B cell (primary cell): ENCODE measurements around the gene SLC13A3. TPM values are rescaled to one million over a fixed set of nuclear protein-coding genes. Genes with fewer than 3 reads are reported as not detected.

Experiments used
- ATAC-seq: fragments of 200-7000 bp; cut with Tn5 transposase; one replicate; pipeline ENCODE4 v1.10.0; 2021; ENCODE audit warnings: low read depth, mild to moderate bottlenecking, moderate number of reproducible peaks, moderate library complexity
- CTCF ChIA-PET: fragments of 350-600 bp; sonication (Branson Sonifier 250); formaldehyde crosslinking; loops from one replicate; lab custom pipeline; 2021; ENCODE audit warnings: antibody characterized with exemption, inconsistent platforms; lab: Charles Lee
- POLR2A ChIA-PET: fragments of 350-600 bp; sonication (Branson Sonifier 250); formaldehyde crosslinking; loops from one replicate; lab custom pipeline; 2021; ENCODE audit warnings: antibody characterized with exemption; lab: Charles Lee
- DNase-seq: peaks from one replicate; pipeline ENCODE4 v3.0.0; 2013
- H2AFZ ChIP-seq: 2 replicates; pipeline ENCODE4 v1.6.1; 2012; ENCODE audit warnings: mild to moderate bottlenecking, low read depth, low read length; ENCODE audit not compliant: insufficient read depth, poor library complexity, severe bottlenecking
- H3K27ac ChIP-seq, 2 donors: 1 replicate in 1 of 2; 2 replicates in 1 of 2; pipeline ENCODE4 v1.5.1; 2012 to 2013; ENCODE audit warnings: low read length in 2 of 2, mild to moderate bottlenecking in 2 of 2, moderate library complexity in 1 of 2
- H3K27me3 ChIP-seq, 4 experiments: fragments of 200-600 bp in 1 of 4; sonication (generic) in 1 of 4; replicated peaks in 1 of 4; 1 replicate in 2 of 4; 2 replicates in 2 of 4; pipeline versions ENCODE4 v1.6.1 to v1.7.0; 2013 to 2016; ENCODE audit warnings: low read length in 3 of 4, mild to moderate bottlenecking in 2 of 4, mixed read lengths in 1 of 4, moderate library complexity in 1 of 4; ENCODE audit not compliant: insufficient read depth in 4 of 4, control insufficient read depth in 3 of 4; ENCODE audit errors: control extremely low read depth in 1 of 4
- H3K36me3 ChIP-seq, 2 experiments: replicated peaks in 1 of 2; 1 replicate in 1 of 2; 2 replicates in 1 of 2; pipeline versions ENCODE4 v1.6.1 to v1.7.1; 2013; ENCODE audit warnings: low read length in 1 of 2; ENCODE audit not compliant: insufficient read depth in 2 of 2, control insufficient read depth in 1 of 2; ENCODE audit errors: control extremely low read depth in 1 of 2, extremely low read depth in 1 of 2
- H3K4me1 ChIP-seq, 2 donors: fragments of 200-600 bp in 1 of 2; sonication (generic) in 1 of 2; 1 replicate in 1 of 2; 2 replicates in 1 of 2; pipeline versions ENCODE4 v1.5.1 to v1.6.1; 2013 to 2017; ENCODE audit warnings: low read length in 2 of 2; ENCODE audit not compliant: control insufficient read depth in 2 of 2, insufficient read depth in 2 of 2
- H3K4me2 ChIP-seq: replicated peaks from 2 replicates; pipeline ENCODE3; 2012; ENCODE audit warnings: mild to moderate bottlenecking, low read depth, low read length; ENCODE audit not compliant: poor library complexity, severe bottlenecking
- H3K4me3 ChIP-seq, 5 experiments: fragments of 200-600 bp in 1 of 5; sonication (generic) in 1 of 5; 1 replicate in 3 of 5; 2 replicates in 2 of 5; pipeline versions ENCODE4 v1.5.1 to v1.7.0; 2011 to 2016; ENCODE audit warnings: low read length in 4 of 5, mild to moderate bottlenecking in 4 of 5, low read depth in 2 of 5, control low read depth in 1 of 5, moderate library complexity in 1 of 5; ENCODE audit not compliant: insufficient read depth in 1 of 5; ENCODE audit errors: control extremely low read depth in 1 of 5, extremely low read depth in 1 of 5
- H3K79me2 ChIP-seq: fragments of 200-600 bp; sonication (generic); one replicate; pipeline ENCODE4 v1.6.0; 2016; ENCODE audit warnings: low read length; ENCODE audit not compliant: control insufficient read depth, insufficient read depth
- H3K9ac ChIP-seq: fragments of 200-600 bp; sonication (generic); 2 replicates; pipeline ENCODE4 v1.6.1; 2017; ENCODE audit warnings: mild to moderate bottlenecking, low read length, moderate library complexity
- H3K9me3 ChIP-seq, 3 donors: one replicate each; pipeline versions ENCODE4 v1.6.1 to v1.7.1; 2013; ENCODE audit warnings: low read length in 2 of 3; ENCODE audit not compliant: control insufficient read depth in 2 of 3, insufficient read depth in 1 of 3; ENCODE audit errors: control extremely low read depth in 1 of 3
- H4K20me1 ChIP-seq: 2 replicates; pipeline ENCODE4 v1.6.0; 2012; ENCODE audit warnings: mild to moderate bottlenecking, low read length; ENCODE audit not compliant: insufficient read depth, control insufficient read depth, poor library complexity, severe bottlenecking
- H3K27ac Mint-ChIP-seq: one replicate; pipeline ENCODE4 v1.8.0; 2021; ENCODE audit warnings: mixed read lengths
- H3K27me3 Mint-ChIP-seq: one replicate; pipeline ENCODE4 v1.8.0; 2021; ENCODE audit warnings: mixed read lengths
- H3K4me1 Mint-ChIP-seq: one replicate; pipeline ENCODE4 v1.8.0; 2021; ENCODE audit warnings: mixed read lengths
- H3K4me3 Mint-ChIP-seq: one replicate; pipeline ENCODE4 v1.8.0; 2021; ENCODE audit warnings: mixed read lengths
- H3K9me3 Mint-ChIP-seq: one replicate; pipeline ENCODE4 v1.8.0; 2022; ENCODE audit warnings: mixed read lengths; ENCODE audit not compliant: insufficient read depth
- EZH2 ChIP-seq: IDR thresholded peaks from 2 replicates; pipeline ENCODE4 v1.6.1; 2012; ENCODE audit warnings: borderline replicate concordance, low read depth, mild to moderate bottlenecking, moderate library complexity, low read length; ENCODE audit not compliant: insufficient read depth, poor library complexity, severe bottlenecking
- WGBS: methylation state at CpG from one replicate; pipeline ENCODE4 v1.1.5; 2013; ENCODE audit warnings: missing lambda C conversion rate; ENCODE audit not compliant: insufficient coverage; 5-methylcytosine and 5-hydroxymethylcytosine counted together
- intact Hi-C: fragments of 100-400 bp; cut with micrococcal nuclease; formaldehyde crosslinking; loops from one replicate; pipeline ENCODE4 v1.10.0; 2022
- polyA plus RNA-seq: library from polyadenylated mRNA; depleted of rRNA; stranded (reverse); fragments of >200 nt; gene quantifications from 2 replicates; pipeline ENCODE4 v1.2.3, GENCODE V29; 2012
- total RNA-seq, 2 donors: library from RNA; stranded (reverse); fragments of 120-200 nt in 1 of 2; gene quantifications; 1 replicate in 1 of 2; 2 replicates in 1 of 2; pipeline versions ENCODE4 v1.2.3 to v1.2.4, GENCODE V29; 2013 to 2022
- TF ChIP-seq, protein P1 (sequence below): fragments of 200-600 bp; IDR thresholded peaks from one replicate; pipeline ENCODE4 v1.8.0; 2022; ENCODE audit warnings: antibody characterized with exemption, mild to moderate bottlenecking

The SLC13A3 gene
- total and polyA plus RNA-seq, 2 donors (not counting 1 experiment from before 2014, with no cell fraction given): 0.09 to 0.20 TPM

DNA sequence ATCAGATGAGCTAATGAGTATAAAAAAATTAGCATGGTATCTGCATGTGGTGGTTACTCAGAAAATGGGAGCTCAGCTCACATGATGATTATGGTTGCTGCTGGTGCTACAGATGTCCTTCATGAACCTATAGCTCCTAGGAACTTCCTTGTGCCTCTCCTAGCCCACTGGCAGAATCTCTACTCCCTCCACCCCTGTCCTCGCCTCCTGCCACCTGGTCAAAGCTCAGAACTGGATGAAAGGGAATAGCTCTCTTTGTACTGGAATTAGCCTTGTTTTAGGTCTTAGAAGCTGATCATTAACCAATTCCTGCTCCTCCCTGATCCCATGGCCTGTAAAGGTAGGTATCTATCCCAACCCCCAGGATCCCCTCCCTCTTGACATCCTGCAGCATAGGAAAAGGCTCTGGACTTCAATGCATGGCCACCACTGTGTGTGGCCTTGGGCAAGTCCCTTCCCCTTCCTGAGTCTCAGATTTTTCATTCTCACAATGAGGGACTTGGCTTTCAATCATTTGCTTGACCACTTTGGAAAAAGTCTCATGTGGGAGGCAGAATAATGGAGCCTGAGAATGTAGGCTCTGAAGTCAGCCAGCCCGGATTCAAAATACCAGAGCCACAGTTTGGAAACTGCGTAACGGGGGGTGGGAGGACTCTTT is 43.9 kb downstream of the SLC13A3 start:
- DNase-seq (no peak), ATAC-seq (no peak)
- Histone ChIP-seq H3K9me3 (peaks cover 0 to 3% (median 0%) of the 10 kb centered on the region in 3 donors), H3K4me1 (no peaks in the 10 kb centered on the region), H3K9ac (no peak overlapping the region), H3K79me2 (no peaks in the 10 kb centered on the region), H3K27ac (no peak overlapping the region), H3K36me3 (no peaks in the 10 kb centered on the region), H3K4me2 (no peak overlapping the region), H2AFZ (no peak overlapping the region), H3K27me3 (peaks cover 0 to 5% (median 0%) of the 10 kb centered on the region in 4 experiments), H4K20me1 (no peaks in the 10 kb centered on the region), H3K4me3 (no peak overlapping the region)
- TF ChIP-seq EZH2: no peak
- TF ChIP-seq, protein P1, sequence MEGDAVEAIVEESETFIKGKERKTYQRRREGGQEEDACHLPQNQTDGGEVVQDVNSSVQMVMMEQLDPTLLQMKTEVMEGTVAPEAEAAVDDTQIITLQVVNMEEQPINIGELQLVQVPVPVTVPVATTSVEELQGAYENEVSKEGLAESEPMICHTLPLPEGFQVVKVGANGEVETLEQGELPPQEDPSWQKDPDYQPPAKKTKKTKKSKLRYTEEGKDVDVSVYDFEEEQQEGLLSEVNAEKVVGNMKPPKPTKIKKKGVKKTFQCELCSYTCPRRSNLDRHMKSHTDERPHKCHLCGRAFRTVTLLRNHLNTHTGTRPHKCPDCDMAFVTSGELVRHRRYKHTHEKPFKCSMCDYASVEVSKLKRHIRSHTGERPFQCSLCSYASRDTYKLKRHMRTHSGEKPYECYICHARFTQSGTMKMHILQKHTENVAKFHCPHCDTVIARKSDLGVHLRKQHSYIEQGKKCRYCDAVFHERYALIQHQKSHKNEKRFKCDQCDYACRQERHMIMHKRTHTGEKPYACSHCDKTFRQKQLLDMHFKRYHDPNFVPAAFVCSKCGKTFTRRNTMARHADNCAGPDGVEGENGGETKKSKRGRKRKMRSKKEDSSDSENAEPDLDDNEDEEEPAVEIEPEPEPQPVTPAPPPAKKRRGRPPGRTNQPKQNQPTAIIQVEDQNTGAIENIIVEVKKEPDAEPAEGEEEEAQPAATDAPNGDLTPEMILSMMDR: no peak
- CTCF ChIA-PET: interaction anchor here (1.1 kb wide), 1 partner anchor 46 kb away, joined by 3 read pairs; no protein-coding TSS in a partner anchor
- 100% methylated on average over 2 of the region's 4 CpGs for WGBS
- H3K4me3 Mint-ChIP-seq: no peak overlapping the region
- intact Hi-C loops: no loop called here
- no peaks in the 10 kb centered on the region for H3K9me3 Mint-ChIP-seq
- peaks cover 11% of the 10 kb centered on the region for H3K27me3 Mint-ChIP-seq
- H3K4me1 Mint-ChIP-seq: no peaks in the 10 kb centered on the region
- H3K27ac Mint-ChIP-seq: no peak overlapping the region
- POLR2A ChIA-PET: no interaction called here

DNA sequence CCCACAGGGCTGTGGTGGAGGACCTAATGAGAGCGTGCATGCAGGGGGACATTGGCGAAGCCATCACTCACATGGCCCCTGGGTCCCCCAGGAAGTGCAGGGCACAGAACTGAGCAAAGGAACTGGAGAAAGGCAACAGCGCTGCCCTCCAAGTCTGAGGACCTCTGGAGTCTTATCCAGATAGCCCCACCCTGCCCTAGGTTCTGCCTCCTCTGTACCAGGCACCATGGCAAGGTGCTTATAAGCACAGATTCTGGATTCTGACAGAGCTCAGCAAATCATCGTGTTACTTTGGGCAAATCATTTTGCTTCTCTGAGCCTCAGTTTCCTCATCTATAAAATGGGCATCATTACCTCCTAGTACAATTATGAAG is 44.5 kb downstream of the SLC13A3 start:
- no peak overlapping the region for H3K9ac ChIP-seq
- peaks cover 0 to 5% (median 0%) of the 10 kb centered on the region in 4 experiments for H3K27me3 ChIP-seq
- H2AFZ ChIP-seq: no peak overlapping the region
- H3K36me3 ChIP-seq: no peaks in the 10 kb centered on the region
- Mint-ChIP-seq H3K9me3 (no peaks in the 10 kb centered on the region), H3K4me1 (no peaks in the 10 kb centered on the region), H3K27ac (no peak overlapping the region), H3K27me3 (peaks cover 11% of the 10 kb centered on the region), H3K4me3 (no peak overlapping the region)
- no peaks in the 10 kb centered on the region for H4K20me1 ChIP-seq
- no peaks in the 10 kb centered on the region for H3K79me2 ChIP-seq
- DNase-seq: no peak
- H3K4me1 ChIP-seq: no peaks in the 10 kb centered on the region
- intact Hi-C loops: no loop called here
- POLR2A ChIA-PET: no interaction called here
- H3K9me3 ChIP-seq: peaks cover 0 to 3% (median 0%) of the 10 kb centered on the region in 3 donors
- WGBS: 100% methylated on average over 3 of the region's 4 CpGs
- CTCF ChIA-PET: interaction anchor here (1.1 kb wide), 1 partner anchor 45 kb away, joined by 3 read pairs; no protein-coding TSS in a partner anchor
- no peak overlapping the region for H3K4me2 ChIP-seq
- TF ChIP-seq EZH2: no peak
- TF ChIP-seq, protein P1: no peak
- no peak overlapping the region for H3K27ac ChIP-seq
- no peak overlapping the region for H3K4me3 ChIP-seq
- ATAC-seq: no peak
